Colonic mucosa (tissue), 4 donors: Measurements from ENCODE around the gene RPL41. TPM values are rescaled to one million over a fixed set of nuclear protein-coding genes. Genes with fewer than 3 reads are reported as not detected.
A peak's percentile ranks its signal among the peaks of the same experiment; 100 is the strongest.

ENCODE experiments used
- DNase-seq: peaks from one replicate; pipeline ENCODE4 v3.0.0-alpha.2; 2020
- H3K27ac ChIP-seq: fragments of 200-600 bp; one replicate; pipeline ENCODE4 v1.8.0; 2021
- H3K27me3 ChIP-seq: fragments of 200-600 bp; one replicate; pipeline ENCODE4 v1.8.0; 2021
- H3K36me3 ChIP-seq: fragments of 200-600 bp; one replicate; pipeline ENCODE4 v1.8.0; 2021
- H3K4me1 ChIP-seq: fragments of 200-600 bp; one replicate; pipeline ENCODE4 v1.8.0; 2021; ENCODE audit warnings: mild to moderate bottlenecking
- H3K4me3 ChIP-seq: fragments of 200-600 bp; one replicate; pipeline ENCODE4 v1.8.0; 2021
- H3K9ac ChIP-seq, 2 donors: one replicate each; pipeline ENCODE4 v1.7.0; 2013; ENCODE audit warnings: control low read depth in 2 of 2, low read depth in 2 of 2, low read length in 2 of 2
- H3K9me3 ChIP-seq: fragments of 200-600 bp; one replicate; pipeline ENCODE4 v1.8.0; 2021
- intact Hi-C: fragments of 100-400 bp; cut with DNase I; formaldehyde crosslinking; loops from one replicate; pipeline ENCODE4 v1.14.1; 2022
- total RNA-seq, 2 donors: library from RNA; stranded (reverse); fragmentation: NEBNext Ultra II Directional in 1 of 2; extraction: Animal tissue kit (Norgen Biotek cat#: 25700) in 1 of 2; gene quantifications; one replicate each; pipeline ENCODE4 v1.2.1, GENCODE V29; 2021
- TF ChIP-seq, protein P1 (sequence below): fragments of 200-600 bp; IDR thresholded peaks from one replicate; pipeline ENCODE4 v1.8.0; 2022; ENCODE audit warnings: antibody characterized with exemption, mild to moderate bottlenecking
- donor health status: healthy.
- donor health status: DM: no; HTN: no; CAD: no.
- donor health status: DM: no; HTN: no; CAD: no.

Gene RPL41
- total RNA-seq, 2 donors from 2014 or later: 3,248 to 3,669 TPM

DNA sequence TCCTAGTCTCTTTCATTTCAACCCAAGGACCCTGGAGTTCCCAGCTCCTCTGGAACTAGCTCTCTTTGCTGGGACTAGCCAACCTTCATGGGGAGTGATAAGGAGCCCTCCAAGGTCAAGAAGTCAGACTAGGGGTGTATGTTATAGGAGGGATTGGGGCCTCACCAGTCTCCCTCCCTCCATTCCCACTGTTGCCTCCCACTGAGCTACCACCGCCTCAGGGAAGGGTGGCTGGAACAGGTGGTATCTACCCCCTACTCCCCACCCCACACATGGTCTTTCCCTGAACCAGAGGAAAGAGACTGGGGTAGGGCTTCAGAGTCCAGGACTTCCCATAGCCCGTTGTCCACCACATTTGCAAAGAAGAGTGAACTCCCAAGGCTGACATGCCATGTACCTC is 34.1 kb upstream of the RPL41 start:
- no peaks in the 10 kb centered on the region for H3K9me3 ChIP-seq
- peak overlapping the region; percentile 61 for H3K4me3 ChIP-seq
- peak overlapping the region; percentile 47 to 99 for H3K9ac ChIP-seq
- no peaks in the 10 kb centered on the region for H3K27me3 ChIP-seq
- TF ChIP-seq, protein P1, sequence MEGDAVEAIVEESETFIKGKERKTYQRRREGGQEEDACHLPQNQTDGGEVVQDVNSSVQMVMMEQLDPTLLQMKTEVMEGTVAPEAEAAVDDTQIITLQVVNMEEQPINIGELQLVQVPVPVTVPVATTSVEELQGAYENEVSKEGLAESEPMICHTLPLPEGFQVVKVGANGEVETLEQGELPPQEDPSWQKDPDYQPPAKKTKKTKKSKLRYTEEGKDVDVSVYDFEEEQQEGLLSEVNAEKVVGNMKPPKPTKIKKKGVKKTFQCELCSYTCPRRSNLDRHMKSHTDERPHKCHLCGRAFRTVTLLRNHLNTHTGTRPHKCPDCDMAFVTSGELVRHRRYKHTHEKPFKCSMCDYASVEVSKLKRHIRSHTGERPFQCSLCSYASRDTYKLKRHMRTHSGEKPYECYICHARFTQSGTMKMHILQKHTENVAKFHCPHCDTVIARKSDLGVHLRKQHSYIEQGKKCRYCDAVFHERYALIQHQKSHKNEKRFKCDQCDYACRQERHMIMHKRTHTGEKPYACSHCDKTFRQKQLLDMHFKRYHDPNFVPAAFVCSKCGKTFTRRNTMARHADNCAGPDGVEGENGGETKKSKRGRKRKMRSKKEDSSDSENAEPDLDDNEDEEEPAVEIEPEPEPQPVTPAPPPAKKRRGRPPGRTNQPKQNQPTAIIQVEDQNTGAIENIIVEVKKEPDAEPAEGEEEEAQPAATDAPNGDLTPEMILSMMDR: no peak
- peak overlapping the region; percentile 96 for H3K27ac ChIP-seq
- H3K36me3 ChIP-seq: no peaks in the 10 kb centered on the region
- no peak for DNase-seq
- intact Hi-C loops: no loop called here
- peaks cover 7% of the 10 kb centered on the region for H3K4me1 ChIP-seq

DNA sequence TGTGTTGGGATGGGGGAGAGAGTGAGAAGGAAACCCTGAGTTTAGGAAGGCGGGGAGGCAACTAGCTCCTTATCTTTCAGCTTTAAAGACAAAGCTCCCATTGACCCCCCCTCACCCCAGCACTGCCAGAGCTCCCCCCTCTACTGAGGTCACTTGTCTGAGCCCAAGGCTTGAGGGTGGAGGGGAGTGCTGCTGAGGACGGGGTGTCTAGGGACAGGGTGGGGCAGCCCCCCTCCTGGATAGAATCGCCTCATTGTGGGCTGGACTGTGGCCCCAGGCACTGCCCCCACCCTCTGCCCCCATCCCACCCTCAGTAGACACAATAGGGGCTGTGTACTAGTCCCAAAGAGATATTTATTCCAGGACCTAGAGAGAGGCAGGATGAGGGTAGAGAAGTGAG is 33.5 kb upstream of the RPL41 start:
- Histone ChIP-seq H3K36me3 (no peaks in the 10 kb centered on the region), H3K9ac (peak overlapping the region; percentile 47 to 99), H3K4me1 (peaks cover 7% of the 10 kb centered on the region), H3K4me3 (no peak overlapping the region), H3K27ac (peak overlapping the region; percentile 96), H3K27me3 (no peaks in the 10 kb centered on the region), H3K9me3 (no peaks in the 10 kb centered on the region)
- TF ChIP-seq, protein P1: no peak
- intact Hi-C loops: no loop called here
- no peak for DNase-seq

DNA sequence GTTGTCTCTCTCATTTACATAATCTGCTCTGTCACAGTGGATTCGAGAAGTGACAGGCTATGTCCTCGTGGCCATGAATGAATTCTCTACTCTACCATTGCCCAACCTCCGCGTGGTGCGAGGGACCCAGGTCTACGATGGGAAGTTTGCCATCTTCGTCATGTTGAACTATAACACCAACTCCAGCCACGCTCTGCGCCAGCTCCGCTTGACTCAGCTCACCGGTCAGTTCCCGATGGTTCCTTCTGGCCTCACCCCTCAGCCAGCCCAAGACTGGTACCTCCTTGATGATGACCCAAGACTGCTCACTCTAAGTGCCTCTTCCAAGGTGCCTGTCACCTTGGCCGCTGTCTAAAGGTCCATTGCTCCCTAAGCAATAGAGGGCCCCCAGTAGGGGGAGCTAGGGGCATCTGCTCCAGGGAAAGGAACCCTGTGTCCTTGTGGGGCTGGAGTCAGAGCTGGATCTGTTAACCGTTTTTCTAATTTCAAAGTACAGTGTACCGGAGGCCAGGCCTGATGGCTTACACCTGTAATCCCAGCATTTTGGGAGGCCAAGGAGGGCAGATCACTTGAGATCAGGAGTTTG is 31.4 kb upstream of the RPL41 start:
- no peak overlapping the region for H3K4me3 ChIP-seq
- TF ChIP-seq, protein P1: peak; percentile 13
- H3K27me3 ChIP-seq: no peaks in the 10 kb centered on the region
- no peaks in the 10 kb centered on the region for H3K36me3 ChIP-seq
- no peaks in the 10 kb centered on the region for H3K9me3 ChIP-seq
- DNase-seq: peak; percentile 44
- H3K4me1 ChIP-seq: peaks cover 7% of the 10 kb centered on the region
- intact Hi-C loops: no loop called here
- peak overlapping the region in 1 of 2 donors; percentile 52 for H3K9ac ChIP-seq
- H3K27ac ChIP-seq: peak overlapping the region; percentile 9

DNA sequence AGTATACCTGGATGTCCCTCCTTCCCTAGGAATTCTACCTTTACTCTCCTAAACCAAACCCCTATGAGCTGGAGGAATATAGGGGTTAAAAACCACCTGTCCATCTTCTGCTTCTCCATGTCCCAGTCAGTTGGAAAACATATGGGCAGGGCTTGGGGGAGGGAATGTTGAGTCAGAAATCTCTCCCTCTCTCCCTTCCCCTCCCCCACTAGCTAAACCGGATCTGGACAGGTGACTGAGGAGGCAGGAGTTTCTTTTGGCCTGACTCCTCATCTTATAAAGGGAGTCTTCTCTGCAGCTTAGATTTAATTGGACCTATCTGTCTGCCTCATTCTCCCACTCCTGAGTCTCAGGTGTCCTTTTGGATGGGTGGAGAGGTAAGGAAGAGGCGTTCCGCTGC is 30.3 kb upstream of the RPL41 start:
- Histone ChIP-seq H3K36me3 (peaks cover 3% of the 10 kb centered on the region), H3K27me3 (no peaks in the 10 kb centered on the region), H3K4me3 (no peak overlapping the region), H3K27ac (peak overlapping the region; percentile 75), H3K9ac (peak overlapping the region in 1 of 2 donors; percentile 66), H3K4me1 (peaks cover 7% of the 10 kb centered on the region), H3K9me3 (no peaks in the 10 kb centered on the region)
- TF ChIP-seq, protein P1: no peak
- DNase-seq: peak; percentile 77
- intact Hi-C loops: no loop called here

DNA sequence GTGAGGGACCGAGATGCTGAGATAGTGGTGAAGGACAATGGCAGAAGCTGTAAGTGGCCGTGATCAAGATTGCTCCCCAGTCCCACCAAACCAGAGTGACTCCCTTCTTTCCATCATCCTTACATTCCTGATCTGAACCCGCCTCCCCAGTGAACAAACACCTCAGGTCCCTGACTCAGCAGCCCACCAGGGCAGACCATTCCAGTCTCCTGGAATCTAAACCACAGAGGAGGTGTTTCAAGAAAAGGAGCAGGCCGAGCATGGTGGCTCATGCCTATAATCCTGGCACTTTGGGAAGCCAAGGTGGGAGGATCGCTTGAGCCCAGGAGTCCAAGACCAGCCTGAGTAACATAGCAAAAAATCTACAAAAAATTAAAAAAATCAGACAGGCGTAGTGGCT is 29.8 kb upstream of the RPL41 start:
- Histone ChIP-seq H3K9me3 (no peaks in the 10 kb centered on the region), H3K4me1 (peaks cover 7% of the 10 kb centered on the region), H3K9ac (peak overlapping the region; percentile 44 to 66), H3K27me3 (no peaks in the 10 kb centered on the region), H3K27ac (peak overlapping the region; percentile 75), H3K4me3 (no peak overlapping the region), H3K36me3 (peaks cover 3% of the 10 kb centered on the region)
- intact Hi-C loops: no loop called here
- TF ChIP-seq, protein P1: no peak
- DNase-seq: no peak
